SKM-1 (cell line): Measurements from ENCODE around the gene RRP8.

Source experiments
- DNase-seq: peaks from one replicate; lab custom pipeline; 2025; ENCODE audit not compliant: unreplicated experiment; lab: John Stamatoyannopoulos, UW

The RRP8 gene

GRCh38 chr11:6548641-6549040 lies 54.8 kb downstream of the RRP8 start:
- no peak for DNase-seq

GRCh38 chr11:6548121-6548520 lies 55.3 kb downstream of the RRP8 start:
- DNase-seq: no peak

GRCh38 chr11:6547177-6547576 lies 56.2 kb downstream of the RRP8 start:
- DNase-seq: no peak

- no peak for DNase-seq
Measured at GRCh38 chr11:6546735-6547134, 56.7 kb downstream of the RRP8 start.

- no peak for DNase-seq
Measured at GRCh38 chr11:6545917-6546605, 57.4 kb downstream of the RRP8 start.
